Activated T-cell treated with anti-CD3 and anti-CD28 coated beads, Interleukin-2, amount 50 U/mL, for 72 hours (primary cell): ENCODE data around the gene LRMDA. TPM values are rescaled to one million over a fixed set of nuclear protein-coding genes. Genes with fewer than 3 reads are reported as not detected.

ENCODE experiments used
- ATAC-seq, 2 donors: fragments of 150-1000 bp; cut with Tn5 transposase; replicated peaks in 1 of 2; 2 replicates each; pipeline ENCODE4 v1.10.0; 2021; ENCODE audit warnings: moderate library complexity in 2 of 2, mild to moderate bottlenecking in 1 of 2
- DNase-seq, 2 donors: peaks; one replicate each; pipeline ENCODE4 v3.0.0; 2021 to 2022; ENCODE audit warnings: mixed read lengths in 1 of 2
- H3K27ac Mint-ChIP-seq: one replicate; pipeline ENCODE4 v1.8.0; 2022; ENCODE audit warnings: mild to moderate bottlenecking, moderate library complexity, mixed read lengths
- H3K27me3 Mint-ChIP-seq: one replicate; pipeline ENCODE4 v1.8.0; 2022; ENCODE audit warnings: low read depth, mixed read lengths
- H3K36me3 Mint-ChIP-seq, 2 donors: one replicate each; pipeline ENCODE4 v1.8.0; 2022; ENCODE audit warnings: mixed read lengths in 2 of 2, mild to moderate bottlenecking in 1 of 2; ENCODE audit not compliant: insufficient read depth in 2 of 2
- H3K4me1 Mint-ChIP-seq: one replicate; pipeline ENCODE4 v1.8.0; 2022; ENCODE audit warnings: low read depth, mixed read lengths
- H3K4me3 Mint-ChIP-seq, 2 donors: one replicate each; pipeline ENCODE4 v1.8.0; 2022; ENCODE audit warnings: mild to moderate bottlenecking in 2 of 2, mixed read lengths in 2 of 2, moderate library complexity in 2 of 2
- H3K9me3 Mint-ChIP-seq, 2 donors: one replicate each; pipeline ENCODE4 v1.8.0; 2022; ENCODE audit warnings: mixed read lengths in 2 of 2
- total RNA-seq, 2 donors: library from RNA; stranded (reverse); gene quantifications; one replicate each; pipeline ENCODE4 v1.2.3, GENCODE V29; 2022

Gene LRMDA
- total RNA-seq, 2 donors from 2014 or later: not detected

DNA sequence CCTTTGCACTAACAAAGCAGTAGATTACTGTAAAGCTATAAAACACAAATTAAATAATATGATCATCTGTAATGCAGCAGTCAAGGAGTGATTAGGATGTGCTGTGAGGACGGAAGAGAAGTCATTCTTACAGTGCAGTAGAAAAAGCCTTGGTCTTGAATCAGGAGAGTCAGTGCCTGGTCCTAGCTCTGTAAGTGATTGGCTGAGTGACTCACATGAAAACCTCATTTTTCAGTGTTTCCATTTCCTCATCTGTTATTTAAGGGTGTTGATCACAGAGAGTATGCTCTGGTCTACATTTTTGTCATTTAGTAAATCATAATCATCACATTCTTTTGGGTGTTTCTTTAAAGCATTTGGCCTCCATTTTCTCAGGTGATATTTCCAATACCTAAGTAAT is 717.8 kb downstream of the LRMDA start:
- no peak overlapping the region for H3K27ac Mint-ChIP-seq
- peaks cover 4 to 7% of the 10 kb centered on the region in 2 donors for H3K9me3 Mint-ChIP-seq
- H3K4me1 Mint-ChIP-seq: no peaks in the 10 kb centered on the region
- DNase-seq: no peak
- H3K4me3 Mint-ChIP-seq: no peak overlapping the region
- H3K36me3 Mint-ChIP-seq: peaks cover 0 to 3% of the 10 kb centered on the region in 2 donors
- ATAC-seq: peak in 1 of 2 donors; percentile 33
- no peaks in the 10 kb centered on the region for H3K27me3 Mint-ChIP-seq

DNA sequence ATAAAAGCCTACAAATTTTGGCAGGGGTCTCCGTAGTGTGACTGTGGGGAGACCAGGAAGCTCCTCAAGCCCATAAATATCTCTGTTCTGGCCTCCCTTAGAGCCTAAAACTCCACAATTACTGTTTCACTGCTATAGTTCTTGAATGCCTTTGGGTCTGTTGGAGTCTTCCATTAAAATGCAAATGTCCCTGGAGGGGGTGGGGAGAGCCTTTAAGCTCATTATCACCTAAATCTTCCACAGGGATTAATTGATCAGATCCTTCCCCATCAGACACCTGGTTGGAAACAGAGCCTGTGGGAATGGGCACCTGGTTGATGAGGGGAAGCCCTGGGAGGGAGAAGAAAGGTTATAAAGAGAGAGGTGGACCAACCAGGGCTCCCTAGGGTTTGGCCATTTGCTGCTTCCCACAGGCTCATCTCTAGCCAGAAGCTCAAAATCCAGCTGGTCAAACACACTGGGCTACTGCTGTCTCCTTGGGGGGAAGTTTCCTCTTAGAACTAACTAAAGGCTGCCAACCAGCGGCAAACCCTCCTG is 718.2 kb downstream of the LRMDA start:
- H3K36me3 Mint-ChIP-seq: peaks cover 0 to 3% of the 10 kb centered on the region in 2 donors

GRCh38 chr10:76150139-76150875 is 718.9 kb downstream of the LRMDA start:
- no peak overlapping the region for H3K4me3 Mint-ChIP-seq
- no peaks in the 10 kb centered on the region for H3K4me1 Mint-ChIP-seq
- ATAC-seq (no peak), DNase-seq (no peak)
- no peaks in the 10 kb centered on the region for H3K27me3 Mint-ChIP-seq
- H3K36me3 Mint-ChIP-seq: peaks cover 0 to 3% of the 10 kb centered on the region in 2 donors
- no peak overlapping the region for H3K27ac Mint-ChIP-seq
- peaks cover 4 to 7% of the 10 kb centered on the region in 2 donors for H3K9me3 Mint-ChIP-seq

More for the DNA sequence above, 718.2 kb downstream of the LRMDA start:
- Mint-ChIP-seq H3K27me3 (no peaks in the 10 kb centered on the region), H3K27ac (no peak overlapping the region), H3K9me3 (peaks cover 4 to 7% of the 10 kb centered on the region in 2 donors), H3K4me1 (no peaks in the 10 kb centered on the region), H3K4me3 (no peak overlapping the region)
- ATAC-seq (no peak), DNase-seq (no peak)

GRCh38 chr10:76150876-76151288 is 719.5 kb downstream of the LRMDA start:
- no peaks in the 10 kb centered on the region for H3K27me3 Mint-ChIP-seq
- no peak overlapping the region for H3K27ac Mint-ChIP-seq

GRCh38 chr10:76152186-76152585 is 720.8 kb downstream of the LRMDA start:
- Mint-ChIP-seq H3K36me3 (peaks cover 0 to 3% of the 10 kb centered on the region in 2 donors), H3K27me3 (no peaks in the 10 kb centered on the region), H3K4me1 (no peaks in the 10 kb centered on the region), H3K4me3 (no peak overlapping the region), H3K27ac (no peak overlapping the region), H3K9me3 (peaks cover 4% of the 10 kb centered on the region in 2 donors)
- DNase-seq: no peak
- no peak for ATAC-seq

More at GRCh38 chr10:76150876-76151288, 719.5 kb downstream of the LRMDA start:
- no peak overlapping the region for H3K4me3 Mint-ChIP-seq
- H3K9me3 Mint-ChIP-seq: peaks cover 4% of the 10 kb centered on the region in 2 donors
- no peak for DNase-seq
- ATAC-seq: no peak
- H3K36me3 Mint-ChIP-seq: peaks cover 0 to 3% of the 10 kb centered on the region in 2 donors
- no peaks in the 10 kb centered on the region for H3K4me1 Mint-ChIP-seq

GRCh38 chr10:76155961-76156360 is 724.5 kb downstream of the LRMDA start:
- peaks cover 2 to 4% of the 10 kb centered on the region in 2 donors for H3K9me3 Mint-ChIP-seq
- no peaks in the 10 kb centered on the region for H3K27me3 Mint-ChIP-seq
- no peak overlapping the region for H3K27ac Mint-ChIP-seq
- no peaks in the 10 kb centered on the region for H3K4me1 Mint-ChIP-seq
- no peak overlapping the region for H3K4me3 Mint-ChIP-seq
- H3K36me3 Mint-ChIP-seq: peaks cover 0 to 3% of the 10 kb centered on the region in 2 donors
- ATAC-seq (no peak), DNase-seq (no peak)

DNA sequence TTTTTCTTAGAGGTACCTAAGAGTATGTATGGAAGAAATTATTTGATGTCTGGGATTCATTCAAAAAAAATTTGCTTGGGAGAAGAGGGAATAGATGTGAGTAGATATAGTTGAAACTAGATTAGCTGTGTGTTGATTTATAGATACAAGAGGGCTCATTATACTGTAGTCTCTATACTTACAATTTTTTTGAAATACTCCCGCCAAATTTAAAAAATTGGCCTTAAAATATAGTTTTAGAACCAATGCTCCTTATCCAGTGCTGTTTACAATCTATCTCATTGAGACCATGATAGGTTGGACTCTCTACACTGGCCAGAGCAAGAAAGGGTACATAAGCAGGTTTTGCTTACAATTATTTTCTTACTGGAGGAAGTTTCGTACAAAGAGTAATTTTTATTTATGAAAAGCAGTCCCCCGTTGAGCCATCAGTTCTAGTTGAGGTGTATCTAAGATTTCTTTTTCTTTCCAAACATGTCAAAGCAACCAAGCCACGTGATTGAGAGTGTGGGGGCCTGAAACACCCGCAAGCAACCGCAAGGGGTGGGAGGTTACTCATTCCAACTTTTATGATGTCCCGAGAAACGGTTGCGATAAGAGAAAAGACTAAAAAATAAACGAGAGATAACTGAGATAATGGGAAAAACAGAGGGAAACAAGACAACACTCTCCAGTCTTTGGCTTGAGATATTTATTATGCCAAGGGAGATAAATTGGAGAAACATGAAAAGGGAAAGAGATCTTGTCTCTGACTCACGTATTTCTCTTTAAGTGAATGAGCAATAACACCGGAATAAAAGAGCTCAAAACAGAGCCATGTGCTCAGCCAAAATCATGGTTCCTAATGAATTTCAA is 729.2 kb downstream of the LRMDA start:
- no peak for ATAC-seq
- Mint-ChIP-seq H3K4me3 (no peak overlapping the region), H3K9me3 (peaks cover under 1% of the 10 kb centered on the region in 2 donors), H3K36me3 (no peaks in the 10 kb centered on the region), H3K4me1 (no peaks in the 10 kb centered on the region), H3K27me3 (no peaks in the 10 kb centered on the region), H3K27ac (no peak overlapping the region)
- DNase-seq: no peak

GRCh38 chr10:76161301-76161582 is 729.8 kb downstream of the LRMDA start:
- H3K4me3 Mint-ChIP-seq: no peak overlapping the region
- H3K27ac Mint-ChIP-seq: no peak overlapping the region
- peaks cover 0 to under 1% of the 10 kb centered on the region in 2 donors for H3K36me3 Mint-ChIP-seq
- no peak for DNase-seq
- no peaks in the 10 kb centered on the region for H3K4me1 Mint-ChIP-seq
- ATAC-seq: no peak
- no peaks in the 10 kb centered on the region for H3K27me3 Mint-ChIP-seq
- peaks cover 3% of the 10 kb centered on the region in 2 donors for H3K9me3 Mint-ChIP-seq

DNA sequence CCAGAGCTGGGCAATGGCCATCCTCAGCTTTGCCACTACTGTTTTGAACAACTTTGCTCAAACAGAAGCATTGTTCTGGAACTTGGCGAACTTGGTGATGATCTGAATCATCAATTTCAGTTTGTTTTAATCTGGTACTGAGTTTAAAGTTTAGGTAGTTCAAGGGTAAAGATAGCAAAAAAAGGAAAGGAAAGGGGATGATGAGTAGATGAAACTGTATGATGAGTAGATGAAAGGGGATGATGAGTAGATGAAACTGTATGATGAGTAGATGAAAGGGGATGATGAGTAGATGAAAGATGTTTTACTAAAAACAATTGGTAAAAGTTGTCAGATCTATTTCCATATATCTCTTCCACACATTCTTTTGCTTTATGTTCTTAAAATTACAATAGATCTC is 737.0 kb downstream of the LRMDA start:
- ATAC-seq (peak; percentile 70 to 78), DNase-seq (no peak)
- Mint-ChIP-seq H3K4me1 (peaks cover 6% of the 10 kb centered on the region), H3K27ac (no peak overlapping the region), H3K9me3 (peaks cover 9 to 11% of the 10 kb centered on the region in 2 donors), H3K4me3 (peak overlapping the region in 1 of 2 donors; percentile 5), H3K36me3 (peaks cover 3 to 8% of the 10 kb centered on the region in 2 donors), H3K27me3 (no peaks in the 10 kb centered on the region)

DNA sequence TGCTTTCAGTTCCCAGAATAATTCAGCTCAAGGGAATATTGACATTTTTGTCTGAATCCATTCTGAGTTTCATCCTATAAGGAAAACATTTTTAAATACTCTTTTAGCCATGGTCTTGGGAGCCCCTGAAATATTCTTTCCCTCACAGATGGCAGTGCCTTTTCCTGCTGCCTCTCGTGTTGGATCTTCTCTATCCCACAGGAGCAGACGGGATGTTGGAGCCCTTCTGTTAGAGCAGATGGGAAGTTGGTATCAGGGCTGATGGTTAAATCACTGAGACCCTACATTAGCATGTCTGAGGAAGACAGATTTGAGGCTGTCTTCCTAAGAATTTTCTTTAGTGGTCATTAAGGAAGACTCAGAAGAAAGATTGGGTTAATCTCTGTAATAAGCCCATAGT is 737.8 kb downstream of the LRMDA start:
- Mint-ChIP-seq H3K4me3 (no peak overlapping the region), H3K27me3 (no peaks in the 10 kb centered on the region), H3K36me3 (peaks cover 3 to 8% of the 10 kb centered on the region in 2 donors), H3K9me3 (peaks cover 9 to 11% of the 10 kb centered on the region in 2 donors), H3K27ac (no peak overlapping the region), H3K4me1 (peaks cover 6% of the 10 kb centered on the region)
- DNase-seq (no peak), ATAC-seq (no peak)

DNA sequence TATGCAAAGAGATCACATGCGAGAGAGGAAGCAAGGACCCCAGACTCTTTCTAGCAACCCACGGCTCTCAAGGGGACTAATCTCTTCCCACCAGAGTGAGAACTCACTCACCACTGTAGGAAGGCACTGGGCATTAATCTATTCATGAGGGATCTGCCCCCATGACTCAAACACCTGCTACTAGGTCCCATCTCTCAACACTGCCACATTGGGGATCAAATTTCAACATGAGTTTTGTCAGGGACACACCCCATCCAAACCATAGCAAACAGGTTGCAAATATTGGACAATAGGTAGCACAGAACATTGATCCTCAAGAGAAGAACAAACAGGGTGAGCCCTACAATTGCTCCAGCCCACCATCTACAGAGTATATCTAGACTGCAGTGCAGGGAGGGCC is 740.6 kb downstream of the LRMDA start:
- H3K4me3 Mint-ChIP-seq: no peak overlapping the region
- peaks cover 6% of the 10 kb centered on the region for H3K4me1 Mint-ChIP-seq
- H3K27ac Mint-ChIP-seq: no peak overlapping the region
- DNase-seq (no peak), ATAC-seq (no peak)
- H3K9me3 Mint-ChIP-seq: peaks cover 2 to 4% of the 10 kb centered on the region in 2 donors
- no peaks in the 10 kb centered on the region for H3K27me3 Mint-ChIP-seq
- peaks cover 0 to 1% of the 10 kb centered on the region in 2 donors for H3K36me3 Mint-ChIP-seq

- H3K9me3 Mint-ChIP-seq: peaks cover 2 to 5% of the 10 kb centered on the region in 2 donors
These were observed 744.2 kb downstream of the LRMDA start for GRCh38 chr10:76175533-76176165.

DNA sequence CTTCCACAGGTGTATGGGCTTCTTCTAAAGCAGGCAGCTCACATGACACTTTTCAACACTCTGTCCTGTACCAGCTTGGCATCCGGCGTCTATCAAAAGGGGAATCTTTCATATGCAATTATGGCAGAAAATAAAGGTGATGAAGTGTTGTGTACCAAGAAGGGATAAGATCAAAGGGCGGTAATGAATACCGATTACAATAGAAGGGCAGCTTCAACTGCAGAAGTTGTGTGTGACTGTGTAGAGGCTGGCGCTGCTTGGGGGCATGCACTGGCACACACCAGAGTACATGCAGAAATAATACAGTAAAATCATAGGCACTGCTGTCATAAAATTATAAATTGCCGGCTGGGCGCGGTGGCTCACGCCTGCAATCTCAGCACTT is 744.7 kb downstream of the LRMDA start:
- Mint-ChIP-seq H3K36me3 (no peaks in the 10 kb centered on the region), H3K27me3 (no peaks in the 10 kb centered on the region), H3K9me3 (peaks cover 2 to 5% of the 10 kb centered on the region in 2 donors), H3K4me3 (no peak overlapping the region), H3K27ac (no peak overlapping the region), H3K4me1 (peaks cover 4% of the 10 kb centered on the region)
- DNase-seq (no peak), ATAC-seq (no peak)

More at GRCh38 chr10:76175533-76176165, 744.2 kb downstream of the LRMDA start:
- no peaks in the 10 kb centered on the region for H3K27me3 Mint-ChIP-seq
- H3K36me3 Mint-ChIP-seq: no peaks in the 10 kb centered on the region
- no peak overlapping the region for H3K27ac Mint-ChIP-seq
- ATAC-seq (no peak), DNase-seq (no peak)
- no peak overlapping the region for H3K4me3 Mint-ChIP-seq
- peaks cover 4% of the 10 kb centered on the region for H3K4me1 Mint-ChIP-seq
